Measurements from ENCODE around the gene CACNB2.

GRCh38 chr10:18136073-18136791 lies 4.0 kb upstream of the CACNB2 start:
- TF ChIP-seq FOXA1 (IDR thresholded peaks at IDR 0.05) = no peak
- no peak for TF ChIP-seq FOXA1 (CRISPR knock-in tag; IDR thresholded peaks at IDR 0.05)
- TF ChIP-seq ZNF407 (CRISPR knock-in tag; IDR thresholded peaks at IDR 0.05; ENCODE audit: not compliant biosample characterization) = no peak
- TF ChIP-seq ZNF883 (CRISPR knock-in tag; IDR thresholded peaks at IDR 0.05; ENCODE audit: not compliant biosample characterization) = no peak
- no peak for TF ChIP-seq PBX3 (CRISPR knock-in tag; IDR thresholded peaks at IDR 0.05; ENCODE audit: borderline replicate concordance)
- no peak for TF ChIP-seq EP300 (IDR thresholded peaks at IDR 0.05; ENCODE audit: low read depth in 2 of 2, low read length in 2 of 2)
- TF ChIP-seq EP300 (CRISPR knock-in tag; IDR thresholded peaks at IDR 0.05; ENCODE audit: borderline replicate concordance) = no peak
- no peak for TF ChIP-seq SIN3A (IDR thresholded peaks at IDR 0.05; ENCODE audit: borderline replicate concordance, low read depth, low read length)
- no peak for TF ChIP-seq ZNF670 (CRISPR knock-in tag; IDR thresholded peaks at IDR 0.05; ENCODE audit: borderline replicate concordance)
